ENCODE measurements around the gene CRADD. TPM values are rescaled to one million over a fixed set of nuclear protein-coding genes. Genes with fewer than 3 reads are reported as not detected.

Gene CRADD
- total and polyA plus RNA-seq, 10 of the 15 experiments (the other 5 are each of a cell fraction or from before 2014, with no cell fraction given): 7.6 to 15.5 (median 11.7) TPM

- TF ChIP-seq ZNF687 (IDR thresholded peaks at IDR 0.05) (peak; percentile 77), RB1 (IDR thresholded peaks at IDR 0.05; ENCODE audit: borderline replicate concordance) (peak; percentile 40; the same call in 1 of the 2 replicates), KLF5 (IDR thresholded peaks at IDR 0.05; ENCODE audit: partially characterized antibody) (peak; percentile 19), HCFC1 (IDR thresholded peaks at IDR 0.05; ENCODE audit: low read length) (peak; percentile 91), NR2C1 (IDR thresholded peaks at IDR 0.05) (peak; percentile 98), MTA3 (IDR thresholded peaks at IDR 0.05; ENCODE audit: borderline replicate concordance, low read length) (0 out of 2 replicates have a peak, but pooled peaks have one; percentile 16), SREBF2 (IDR thresholded peaks at IDR 0.05; ENCODE audit: low read length) (no peak), CHD1 (IDR thresholded peaks at IDR 0.05; ENCODE audit: low read depth, low read length) (peak; percentile 80; the same call in 1 of the 2 replicates), POLR2A (IDR thresholded peaks at IDR 0.05; ENCODE audit: low read depth, low read length) (peak; percentile 90), MLLT1 (IDR thresholded peaks at IDR 0.05) (peak; percentile 86; the same call in 1 of the 2 replicates), POLR2AphosphoS2 (IDR thresholded peaks at IDR 0.05; ENCODE audit: low read depth, low read length) (peak; percentile 66; the same call in 1 of the 2 replicates), TCF3 (IDR thresholded peaks at IDR 0.05; ENCODE audit: borderline replicate concordance, insufficient read depth, low read depth, low read length) (no peak), ZBTB40 (IDR thresholded peaks at IDR 0.05; ENCODE audit: borderline replicate concordance) (peak; percentile 91), TARDBP (IDR thresholded peaks at IDR 0.05; ENCODE audit: borderline replicate concordance) (peak; percentile 77; the same call in 1 of the 2 replicates), CEBPB (IDR thresholded peaks at IDR 0.05; ENCODE audit: borderline replicate concordance in 1 of 2, low read depth in 2 of 2, low read length in 2 of 2) (no peak), BCL11A (IDR thresholded peaks at IDR 0.05; ENCODE audit: low read depth, low read length) (no peak)
These were observed at the start of gene CRADD (continued) for GRCh38 chr12:93677195-93678064.

All from GM12878 (cell line).